ENCODE results near the gene RHBDL2.

The RHBDL2 gene

GRCh38 chr1:38873027-38873969 is 68.3 kb downstream of the RHBDL2 start, which contains the start of gene MYCBP:
Gene MYCBP, minus strand, starts transcription at chr1:38873348. Its CDS starts 43 bp downstream, at chr1:38873305.
- TF ChIP-seq TCF12 (IDR thresholded peaks at IDR 0.05; ENCODE audit: low read depth) (peak; percentile 53; the same call in 1 of the 2 replicates), MAX (IDR thresholded peaks at IDR 0.05) (peak; percentile 44; the same call in 1 of the 2 replicates), EP300 (IDR thresholded peaks at IDR 0.05; ENCODE audit: borderline replicate concordance) (no peak), RAD21 (IDR thresholded peaks at IDR 0.05; ENCODE audit: low read depth) (peak; percentile 17; the same call in 1 of the 2 replicates), NFIC (IDR thresholded peaks at IDR 0.05) (peak; percentile 6; the same call in 1 of the 2 replicates), TEAD4 (IDR thresholded peaks at IDR 0.05) (0 out of 2 replicates have a peak, but pooled peaks have one; percentile 11), TAF1 (IDR thresholded peaks at IDR 0.05; ENCODE audit: low read depth) (peak; percentile 75), ZBTB7A (IDR thresholded peaks at IDR 0.05; ENCODE audit: low read depth) (no peak)

GRCh38 chr1:38872401-38873026 is 69.1 kb downstream of the RHBDL2 start:
- TF ChIP-seq FOXM1 (IDR thresholded peaks at IDR 0.05; ENCODE audit: borderline replicate concordance, low read depth) (no peak), RAD21 (IDR thresholded peaks at IDR 0.05; ENCODE audit: low read depth) (no peak), EGR1 (IDR thresholded peaks at IDR 0.05) (no peak), EP300 (IDR thresholded peaks at IDR 0.05; ENCODE audit: borderline replicate concordance) (no peak), USF1 (IDR thresholded peaks at IDR 0.05) (no peak), MAX (IDR thresholded peaks at IDR 0.05) (no peak), CEBPB (IDR thresholded peaks at IDR 0.05) (no peak), NFIC (IDR thresholded peaks at IDR 0.05) (no peak), REST (IDR thresholded peaks at IDR 0.05; ENCODE audit: low read depth) (no peak), CREB1 (IDR thresholded peaks at IDR 0.05; ENCODE audit: low read depth) (no peak), TAF1 (IDR thresholded peaks at IDR 0.05; ENCODE audit: low read depth) (no peak), ZBTB7A (IDR thresholded peaks at IDR 0.05; ENCODE audit: low read depth) (no peak)

GRCh38 chr1:38870996-38871395 is 70.6 kb downstream of the RHBDL2 start:
- TF ChIP-seq ZBTB7A (IDR thresholded peaks at IDR 0.05; ENCODE audit: low read depth): no peak
- TF ChIP-seq TCF12 (IDR thresholded peaks at IDR 0.05; ENCODE audit: low read depth): no peak
- no peak for TF ChIP-seq EP300 (IDR thresholded peaks at IDR 0.05; ENCODE audit: borderline replicate concordance)
- no peak for TF ChIP-seq MAX (IDR thresholded peaks at IDR 0.05)
- no peak for TF ChIP-seq EGR1 (IDR thresholded peaks at IDR 0.05)
- no peak for TF ChIP-seq YY1 (IDR thresholded peaks at IDR 0.05; ENCODE audit: low read depth)
- TF ChIP-seq FOXM1 (IDR thresholded peaks at IDR 0.05; ENCODE audit: borderline replicate concordance, low read depth): no peak
- TF ChIP-seq USF1 (IDR thresholded peaks at IDR 0.05): no peak
- TF ChIP-seq REST (IDR thresholded peaks at IDR 0.05; ENCODE audit: low read depth): no peak
- no peak for TF ChIP-seq NFIC (IDR thresholded peaks at IDR 0.05)
- no peak for TF ChIP-seq TEAD4 (IDR thresholded peaks at IDR 0.05)
- no peak for TF ChIP-seq CREB1 (IDR thresholded peaks at IDR 0.05; ENCODE audit: low read depth)
- TF ChIP-seq TAF1 (IDR thresholded peaks at IDR 0.05; ENCODE audit: low read depth): no peak
- no peak for TF ChIP-seq RAD21 (IDR thresholded peaks at IDR 0.05; ENCODE audit: low read depth)
- TF ChIP-seq CEBPB (IDR thresholded peaks at IDR 0.05): no peak

- TF ChIP-seq TAF1 (IDR thresholded peaks at IDR 0.05; ENCODE audit: low read depth): no peak
- no peak for TF ChIP-seq RAD21 (IDR thresholded peaks at IDR 0.05; ENCODE audit: low read depth)
- no peak for TF ChIP-seq EGR1 (IDR thresholded peaks at IDR 0.05)
- TF ChIP-seq TEAD4 (IDR thresholded peaks at IDR 0.05): no peak
- TF ChIP-seq REST (IDR thresholded peaks at IDR 0.05; ENCODE audit: low read depth): no peak
- TF ChIP-seq CEBPB (IDR thresholded peaks at IDR 0.05): no peak
- TF ChIP-seq YY1 (IDR thresholded peaks at IDR 0.05; ENCODE audit: low read depth): no peak
- no peak for TF ChIP-seq NFIC (IDR thresholded peaks at IDR 0.05)
- TF ChIP-seq USF1 (IDR thresholded peaks at IDR 0.05): no peak
- no peak for TF ChIP-seq FOXM1 (IDR thresholded peaks at IDR 0.05; ENCODE audit: borderline replicate concordance, low read depth)
- no peak for TF ChIP-seq CREB1 (IDR thresholded peaks at IDR 0.05; ENCODE audit: low read depth)
- no peak for TF ChIP-seq ZBTB7A (IDR thresholded peaks at IDR 0.05; ENCODE audit: low read depth)
- no peak for TF ChIP-seq MAX (IDR thresholded peaks at IDR 0.05)
- no peak for TF ChIP-seq EP300 (IDR thresholded peaks at IDR 0.05; ENCODE audit: borderline replicate concordance)
- TF ChIP-seq TCF12 (IDR thresholded peaks at IDR 0.05; ENCODE audit: low read depth): no peak
Observed at GRCh38 chr1:38867208-38867607, 74.4 kb downstream of the RHBDL2 start.

All from Ishikawa (cell line).